ENCODE results near the gene TGM4.
"Not testable (repeated sequence)": the region's sequence is repeated elsewhere in the genome, so short reads cannot be mapped to it uniquely, and the experiment has no call there.

TGM4 gene

GRCh38 chr3:44918087-44918486 lies 43.7 kb downstream of the TGM4 start:
- no peak for DNase-seq

DNA sequence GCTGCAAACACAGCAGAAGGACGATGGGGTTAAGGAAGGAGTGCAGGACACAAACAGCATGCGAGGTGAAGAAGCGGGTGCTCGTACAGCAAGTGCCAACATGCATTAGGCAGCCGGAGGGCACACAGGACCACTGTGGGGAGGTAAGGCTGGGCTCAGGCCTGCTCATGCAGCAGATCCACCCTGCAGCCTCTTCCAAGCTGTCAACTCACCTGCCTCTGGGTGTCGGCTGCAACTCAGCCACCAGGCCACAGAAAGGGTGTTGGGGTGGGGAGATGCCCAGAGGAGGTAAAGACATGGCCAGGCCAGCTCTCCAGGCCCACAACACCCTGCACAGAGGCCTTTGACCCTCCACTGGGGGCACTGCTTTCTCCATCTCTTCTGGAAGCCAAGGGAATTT lies 44.2 kb downstream of the TGM4 start:
- DNase-seq, result no peak

- no peak for DNase-seq
These were observed 45.7 kb downstream of the TGM4 start for GRCh38 chr3:44920081-44920480.

- no peak for DNase-seq
These were observed 49.4 kb downstream of the TGM4 start for GRCh38 chr3:44923632-44924456.

GRCh38 chr3:44924457-44925084 lies 50.2 kb downstream of the TGM4 start:
- no peak for DNase-seq

DNA sequence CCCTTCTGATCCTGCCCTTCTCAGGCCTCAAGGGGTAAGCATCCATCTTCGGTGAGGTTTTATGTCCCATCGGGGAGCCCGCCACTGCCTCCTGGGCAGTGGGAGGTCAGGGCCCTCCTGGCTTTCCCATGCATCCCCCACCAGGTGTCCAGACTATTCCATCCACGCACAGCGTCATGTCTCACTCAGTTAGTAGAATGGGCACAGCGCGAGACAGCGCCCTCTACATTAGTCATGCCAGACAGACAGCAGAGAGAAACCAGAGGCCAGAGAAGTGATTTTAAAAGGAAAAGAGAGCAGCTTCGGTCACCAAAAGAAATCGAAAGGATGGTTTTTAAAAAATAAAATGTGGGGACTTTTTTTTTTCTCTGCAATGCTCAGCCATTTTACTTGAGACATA lies 51.8 kb downstream of the TGM4 start:
- DNase-seq, result no peak

GRCh38 chr3:44926921-44927320 lies 52.5 kb downstream of the TGM4 start:
- DNase-seq, result no peak

GRCh38 chr3:44927371-44927770 lies 53.0 kb downstream of the TGM4 start:
- no peak for DNase-seq

DNA sequence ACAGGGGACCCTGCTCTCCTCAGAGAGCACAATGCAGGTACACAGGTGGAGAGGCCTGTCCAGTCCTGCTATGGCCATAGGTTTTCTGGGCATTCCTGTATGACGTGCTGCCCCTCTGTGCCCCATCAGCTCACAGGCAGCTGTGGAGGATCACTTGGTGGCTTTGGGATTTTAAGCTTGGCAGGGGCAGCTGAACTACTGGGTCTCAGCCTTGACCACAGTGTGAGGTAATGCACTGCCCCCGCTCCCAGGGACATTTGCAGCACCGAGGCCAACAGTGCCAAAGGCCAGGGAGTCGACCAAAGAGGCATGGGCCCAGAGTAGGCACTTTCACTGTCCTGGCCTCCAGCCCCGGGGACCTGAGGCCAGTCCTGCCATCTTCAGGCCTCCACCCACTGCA lies 55.4 kb downstream of the TGM4 start:
- no peak for DNase-seq

GRCh38 chr3:44930911-44931310 lies 56.5 kb downstream of the TGM4 start:
- no peak for DNase-seq

- no peak for DNase-seq
These were observed 57.4 kb downstream of the TGM4 start for GRCh38 chr3:44931791-44932190.

- no peak for DNase-seq
These were observed 57.9 kb downstream of the TGM4 start for GRCh38 chr3:44932271-44932670.

- DNase-seq, result no peak
These were observed 58.9 kb downstream of the TGM4 start for GRCh38 chr3:44932986-44933944.

DNA sequence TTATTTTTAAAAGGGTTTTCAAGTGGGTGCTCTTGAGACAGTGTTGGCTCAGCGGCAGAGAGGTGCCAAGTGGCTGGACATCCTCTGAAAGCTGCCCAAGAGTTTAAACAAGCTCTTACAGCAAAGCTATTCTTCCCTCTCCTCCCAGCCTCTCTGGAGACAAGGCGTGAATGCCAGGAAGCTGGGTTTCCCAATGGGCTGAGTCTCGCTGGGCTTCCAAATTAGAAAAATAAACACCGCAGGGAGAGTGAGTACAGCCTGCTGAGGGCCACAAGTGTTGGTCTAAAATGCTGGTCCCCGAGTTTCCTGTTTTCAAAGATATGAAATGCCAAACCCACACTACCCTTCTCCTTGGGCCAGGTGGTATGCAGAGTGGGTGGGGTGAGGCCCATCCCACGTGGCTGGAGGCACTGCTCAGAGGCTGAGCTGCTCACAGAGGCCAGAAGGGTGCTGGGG lies 65.2 kb downstream of the TGM4 start:
- no peak for DNase-seq

DNA sequence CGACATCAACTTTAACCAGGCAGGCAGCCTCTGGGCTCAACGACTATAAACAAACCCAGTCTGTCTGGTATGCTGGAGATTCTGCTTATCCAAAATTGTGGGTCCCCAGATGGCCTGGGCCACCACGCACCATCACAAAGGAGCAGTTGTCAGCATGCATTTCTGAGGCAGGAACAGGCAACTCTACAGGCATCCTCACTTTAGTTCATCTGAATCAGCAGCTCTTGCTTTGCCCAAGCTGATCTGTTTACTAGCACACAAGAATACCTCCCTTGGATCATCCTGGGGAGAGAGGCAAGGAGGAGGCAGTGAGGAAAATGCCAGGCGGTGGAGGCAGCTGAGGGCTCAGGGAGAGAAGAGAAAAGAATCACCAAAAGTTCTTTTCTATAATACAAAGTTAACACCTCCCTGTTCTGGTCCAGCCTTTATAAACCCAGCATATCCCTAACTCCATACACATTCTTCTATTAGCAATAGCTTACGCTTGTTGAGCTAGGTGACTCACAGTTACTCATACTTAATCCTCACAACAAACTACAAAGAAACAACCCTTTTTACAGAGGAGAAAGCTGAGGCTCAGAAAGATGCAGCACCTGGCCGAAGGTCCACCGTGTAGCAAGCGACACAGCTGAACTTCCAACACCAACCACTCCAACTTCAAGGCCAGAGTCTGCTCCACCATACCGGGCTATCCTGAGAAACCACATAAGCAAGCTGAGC lies 68.0 kb downstream of the TGM4 start:
- DNase-seq, result no peak

DNA sequence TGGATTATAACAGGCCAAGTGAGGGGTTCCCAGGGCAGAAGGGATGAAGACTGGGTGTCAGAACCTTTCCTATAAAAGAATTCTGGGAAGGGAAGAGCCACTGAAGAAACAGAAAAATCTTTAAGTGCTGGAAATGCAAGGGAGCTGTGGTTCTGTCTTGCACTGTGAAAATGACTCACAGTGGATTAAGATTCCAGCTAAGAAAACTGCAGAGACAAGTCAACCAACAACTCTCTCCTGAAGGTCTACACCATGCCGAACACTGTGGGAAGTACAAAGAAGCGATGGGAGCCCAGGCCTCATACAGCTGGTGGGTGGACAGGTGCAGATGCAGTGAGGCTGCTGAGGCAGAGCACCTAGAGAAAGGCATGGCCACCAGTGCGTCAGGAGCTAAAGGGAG lies 73.8 kb downstream of the TGM4 start:
- no peak for DNase-seq

GRCh38 chr3:44949770-44950169 lies 75.4 kb downstream of the TGM4 start:
- not testable (repeated sequence) for DNase-seq

DNA sequence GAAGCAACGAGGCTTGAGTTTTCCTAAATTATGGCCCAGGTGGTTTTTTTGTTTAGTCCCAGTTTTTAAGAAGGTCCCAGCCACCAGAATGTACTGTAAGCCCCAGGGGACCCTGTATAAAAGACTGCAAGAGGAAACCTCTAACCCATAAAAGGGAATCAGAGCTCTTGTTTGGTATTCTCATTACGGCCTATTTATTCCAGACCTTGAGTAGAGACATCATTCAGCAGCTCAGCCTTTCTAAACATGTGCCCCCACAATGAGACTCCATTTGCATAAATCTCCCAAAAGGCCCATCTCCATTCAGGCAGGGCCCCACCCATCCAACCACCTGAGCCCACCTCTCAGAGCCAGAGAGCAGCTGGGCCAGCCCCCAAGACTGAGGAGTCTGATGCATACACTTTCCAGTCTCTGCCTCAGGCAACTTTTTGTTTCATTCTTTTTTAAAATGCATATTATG lies 75.9 kb downstream of the TGM4 start:
- no peak for DNase-seq

- no peak for DNase-seq
These were observed 78.3 kb downstream of the TGM4 start for GRCh38 chr3:44952689-44953088.

GRCh38 chr3:44954304-44954703 lies 79.9 kb downstream of the TGM4 start:
- DNase-seq, result no peak

DNA sequence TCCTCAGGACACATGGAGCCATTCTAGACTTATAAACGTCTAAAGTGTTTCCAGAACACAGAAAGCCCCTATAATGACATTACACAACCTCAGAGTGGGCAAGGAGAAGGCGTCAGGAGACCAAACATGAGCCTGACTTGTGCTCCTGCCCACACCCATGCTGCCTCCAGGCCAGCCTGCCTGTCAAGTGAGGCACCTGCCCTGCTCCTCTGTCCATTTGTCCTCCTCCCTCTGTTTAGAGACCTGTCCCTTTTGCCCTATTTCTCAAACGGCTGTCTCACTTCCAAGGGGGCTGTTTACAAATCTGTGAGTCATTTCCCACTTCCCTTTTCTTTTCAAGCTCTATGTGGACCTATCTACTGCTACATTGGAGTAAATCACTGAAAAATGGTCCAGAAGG lies 80.6 kb downstream of the TGM4 start:
- no peak for DNase-seq

GRCh38 chr3:44955917-44956316 lies 81.5 kb downstream of the TGM4 start:
- DNase-seq, result no peak

- no peak for DNase-seq
These were observed 83.6 kb downstream of the TGM4 start for GRCh38 chr3:44957986-44958385.

Data from NCI-H1105 treated with DMSO at 0.1 percent for 48 hours (cell line).